ENCODE data around the gene CDX1.

DNA sequence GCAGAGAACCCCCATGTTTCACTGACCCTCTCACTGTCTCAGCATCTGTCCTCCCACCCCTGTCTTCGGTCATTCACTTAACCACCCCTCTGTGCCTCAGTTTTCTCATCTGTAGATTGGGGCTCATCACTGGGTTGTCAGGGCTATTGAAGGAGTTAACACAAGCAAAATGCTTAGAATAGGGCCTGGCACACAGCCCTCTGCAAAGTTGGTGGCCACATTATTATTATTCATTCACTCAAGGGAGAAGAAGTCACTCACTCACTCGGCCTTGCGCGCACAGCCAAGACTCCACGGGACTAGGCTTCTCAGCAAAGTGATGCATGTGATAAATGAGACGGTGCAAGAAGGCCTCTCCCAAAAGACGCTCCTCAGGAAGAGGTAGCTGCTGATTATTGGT is 18.9 kb upstream of the CDX1 start:
- TF ChIP-seq POLR2A (IDR thresholded peaks at IDR 0.05; ENCODE audit: low read depth, low read length) (no peak), POU2F2 (IDR thresholded peaks at IDR 0.05; ENCODE audit: low read depth, low read length) (no peak), POLR2AphosphoS5 (IDR thresholded peaks at IDR 0.05; ENCODE audit: low read depth, low read length) (no peak), TAF1 (IDR thresholded peaks at IDR 0.05; ENCODE audit: low read depth, low read length) (no peak), SPI1 (IDR thresholded peaks at IDR 0.05; ENCODE audit: low read depth, low read length) (no peak), PAX5 (IDR thresholded peaks at IDR 0.05; ENCODE audit: insufficient read depth, low read length, severe bottlenecking) (no peak)

All from GM12891 (cell line).